ENCODE data around the gene LYVE1.

Gene LYVE1

GRCh38 chr11:10558288-10558687 lies 10.2 kb downstream of the LYVE1 start:
- TF ChIP-seq ZFX (IDR thresholded peaks at IDR 0.05) (no peak), CTCF (conservative IDR thresholded peaks at IDR 0.05) (no peak)
- no peak overlapping the region for H3K27ac ChIP-seq

- no peak for TF ChIP-seq CTCF (conservative IDR thresholded peaks at IDR 0.05)
- TF ChIP-seq ZFX (IDR thresholded peaks at IDR 0.05) = no peak
- no peak overlapping the region for H3K27ac ChIP-seq
These were observed 11.9 kb downstream of the LYVE1 start for GRCh38 chr11:10556590-10556989.

- H3K27ac ChIP-seq = no peak overlapping the region
- TF ChIP-seq ZFX (IDR thresholded peaks at IDR 0.05) = no peak
- TF ChIP-seq CTCF (conservative IDR thresholded peaks at IDR 0.05) = no peak
These were observed 16.6 kb downstream of the LYVE1 start for GRCh38 chr11:10551845-10552352.

- no peak for TF ChIP-seq CTCF (conservative IDR thresholded peaks at IDR 0.05)
- no peak for TF ChIP-seq ZFX (IDR thresholded peaks at IDR 0.05)
- H3K27ac ChIP-seq = no peak overlapping the region
These were observed 17.2 kb downstream of the LYVE1 start for GRCh38 chr11:10551290-10551592.

- TF ChIP-seq ZFX (IDR thresholded peaks at IDR 0.05) = no peak
- no peak for TF ChIP-seq CTCF (conservative IDR thresholded peaks at IDR 0.05)
- H3K27ac ChIP-seq = no peak overlapping the region
These were observed 17.8 kb downstream of the LYVE1 start for GRCh38 chr11:10550503-10551289.

GRCh38 chr11:10544491-10545465 lies 23.7 kb downstream of the LYVE1 start:
- H3K27ac ChIP-seq = no peak overlapping the region
- TF ChIP-seq CTCF (conservative IDR thresholded peaks at IDR 0.05) (no peak), ZFX (IDR thresholded peaks at IDR 0.05) (no peak)

- no peak for TF ChIP-seq ZFX (IDR thresholded peaks at IDR 0.05)
- TF ChIP-seq CTCF (conservative IDR thresholded peaks at IDR 0.05) = no peak
- H3K27ac ChIP-seq = no peak overlapping the region
These were observed 24.7 kb downstream of the LYVE1 start for GRCh38 chr11:10543782-10544181.

Data from C4-2B (cell line).